NCI-H128 (cell line): ENCODE results near the gene HIRA.

ENCODE experiments used
- DNase-seq: peaks from one replicate; lab custom pipeline; 2025; ENCODE audit not compliant: unreplicated experiment; lab: John Stamatoyannopoulos, UW

HIRA gene

GRCh38 chr22:19358195-19358594, 73.3 kb downstream of the HIRA start:
- DNase-seq: no peak

GRCh38 chr22:19357270-19358105, 74.0 kb downstream of the HIRA start:
- no peak for DNase-seq

DNA sequence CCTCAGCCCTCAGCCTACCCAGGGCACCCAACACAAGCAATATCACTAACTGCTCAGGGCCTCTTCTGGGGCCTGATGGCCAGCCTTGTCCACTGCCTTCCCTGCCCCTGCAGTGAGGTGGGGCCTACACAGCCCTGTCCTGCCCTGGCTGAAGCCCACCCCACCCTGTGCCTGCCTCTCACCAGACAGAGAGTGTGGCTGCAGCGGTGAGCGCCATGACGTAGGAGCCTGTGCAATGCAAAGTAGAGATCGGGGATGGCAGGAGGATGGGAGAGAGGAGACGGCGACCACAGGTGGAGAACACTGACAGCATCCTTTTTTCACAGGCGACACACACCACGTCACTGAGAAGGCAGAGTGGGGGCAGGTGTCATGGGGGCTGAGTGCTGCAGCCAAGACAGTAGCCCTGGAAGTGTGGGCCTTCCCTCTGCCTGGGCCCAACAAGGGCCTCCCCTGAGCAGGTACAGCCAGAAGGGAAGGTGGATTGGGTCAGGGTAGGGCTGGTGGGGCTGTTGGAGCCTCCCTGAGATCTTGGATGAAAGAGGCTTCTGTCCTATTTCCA, 74.7 kb downstream of the HIRA start:
- DNase-seq: no peak

DNA sequence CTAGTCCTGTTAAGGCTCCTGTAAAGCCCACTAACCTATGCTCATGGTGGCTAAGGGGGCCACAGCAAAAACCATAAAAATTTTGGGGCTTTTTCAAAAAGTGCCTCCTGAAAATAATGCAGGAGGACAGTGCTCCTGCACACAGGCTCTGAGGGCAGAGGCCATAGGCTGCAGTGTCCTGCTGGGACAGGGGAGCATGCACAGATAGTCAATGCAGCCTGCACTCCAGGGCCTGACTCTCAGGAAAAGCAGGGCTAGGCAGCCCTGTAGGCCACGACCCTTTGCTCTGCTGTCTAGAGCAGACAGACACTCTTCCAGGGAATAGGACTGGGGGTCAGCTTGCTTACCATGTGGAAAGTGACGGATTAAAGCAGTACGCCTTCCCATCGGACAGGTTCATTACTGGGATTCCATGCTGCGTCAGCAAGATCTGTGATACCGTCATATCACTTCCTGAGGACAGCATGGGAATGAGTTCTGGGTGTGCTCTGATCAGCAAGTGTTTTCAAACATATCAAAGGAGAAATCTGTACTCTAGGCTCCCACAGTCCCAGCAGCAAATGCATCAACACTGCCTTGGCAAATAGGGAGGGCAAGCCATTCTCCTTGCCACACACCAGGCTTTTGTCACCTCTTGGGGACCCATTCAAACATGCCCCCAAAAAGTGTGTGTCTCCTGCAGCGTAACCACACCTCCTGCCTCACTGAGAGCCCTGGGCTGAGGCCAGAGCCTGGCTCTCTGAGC, 75.9 kb downstream of the HIRA start:
- no peak for DNase-seq

- no peak for DNase-seq
Measured at GRCh38 chr22:19354201-19354600, 77.3 kb downstream of the HIRA start.

DNA sequence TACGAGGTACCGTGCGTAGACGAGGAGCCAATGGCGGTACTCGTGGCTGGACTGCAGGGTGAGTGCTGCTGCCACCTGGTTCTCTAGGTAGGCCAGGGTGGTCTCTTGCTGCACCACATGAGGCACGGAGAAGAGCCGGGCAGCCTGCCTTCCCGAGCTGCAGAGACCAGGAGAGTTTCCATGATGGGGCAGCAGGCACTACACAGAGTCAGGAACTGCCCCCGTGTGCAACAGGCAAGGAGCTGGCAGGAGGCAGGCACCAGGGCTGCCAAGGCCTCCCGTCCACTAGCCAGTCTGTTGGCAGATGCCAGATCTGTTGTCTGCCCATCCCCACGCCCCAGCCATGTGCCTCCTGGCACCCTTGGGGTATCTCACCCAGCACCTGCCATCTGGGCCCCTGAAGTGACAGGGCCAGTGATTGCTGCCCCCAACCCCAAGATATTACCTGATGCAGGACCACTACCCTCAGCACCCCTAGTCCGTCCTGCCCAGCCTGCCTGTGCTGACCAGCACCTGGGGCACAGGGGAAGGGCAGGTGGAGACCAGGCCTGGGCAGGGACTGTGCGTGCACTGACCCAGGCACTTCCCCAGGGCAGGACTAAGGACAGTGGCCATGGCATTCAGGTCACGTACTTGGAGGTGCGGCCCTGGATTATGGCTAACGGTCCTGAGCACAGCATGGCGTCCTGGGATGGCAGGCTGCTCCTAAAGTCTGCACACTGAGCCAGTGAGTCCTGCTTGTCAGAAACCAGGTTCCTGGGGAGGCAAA, 78.0 kb downstream of the HIRA start:
- DNase-seq: no peak

DNA sequence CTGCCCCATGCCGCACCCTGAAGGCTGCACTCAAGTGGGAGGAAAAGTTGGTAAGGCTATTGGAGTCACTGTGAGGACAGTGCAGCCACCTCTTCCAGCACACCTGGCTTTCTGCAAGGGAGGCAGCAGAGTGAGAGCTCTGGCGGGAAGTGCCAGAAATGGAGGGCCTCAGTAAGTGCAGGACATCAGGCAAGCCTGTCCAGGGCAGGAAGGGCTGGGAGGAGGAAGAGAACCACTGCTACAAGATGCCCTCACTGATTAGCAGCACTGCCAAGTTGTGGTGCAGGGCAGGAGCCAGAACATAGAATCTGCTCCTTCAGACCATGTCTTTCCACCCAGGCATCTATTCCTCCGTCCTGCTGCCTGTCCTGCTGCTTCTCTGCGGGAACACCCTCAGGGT, 78.8 kb downstream of the HIRA start:
- no peak for DNase-seq

GRCh38 chr22:19352217-19352616, 79.3 kb downstream of the HIRA start:
- DNase-seq: no peak

DNA sequence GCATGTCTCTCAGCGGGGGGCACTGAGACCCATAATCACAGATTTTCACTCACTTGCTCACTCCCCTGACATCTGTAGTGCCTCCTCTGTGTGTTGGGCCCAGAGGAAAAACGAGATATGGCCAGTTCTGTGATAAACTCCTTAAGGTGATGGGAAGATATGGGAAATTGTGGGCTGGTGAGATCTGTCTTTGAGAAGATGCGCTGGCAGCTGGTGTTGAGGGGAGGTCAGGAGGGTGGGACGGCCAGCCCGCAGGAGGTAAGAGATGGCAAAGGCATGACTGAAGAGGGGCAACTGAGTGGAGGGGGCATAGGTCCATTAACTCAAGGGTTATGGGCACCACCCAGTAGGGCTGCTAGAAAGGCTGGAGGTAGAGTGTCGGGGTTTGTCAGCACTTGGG, 79.9 kb downstream of the HIRA start:
- DNase-seq: no peak

DNA sequence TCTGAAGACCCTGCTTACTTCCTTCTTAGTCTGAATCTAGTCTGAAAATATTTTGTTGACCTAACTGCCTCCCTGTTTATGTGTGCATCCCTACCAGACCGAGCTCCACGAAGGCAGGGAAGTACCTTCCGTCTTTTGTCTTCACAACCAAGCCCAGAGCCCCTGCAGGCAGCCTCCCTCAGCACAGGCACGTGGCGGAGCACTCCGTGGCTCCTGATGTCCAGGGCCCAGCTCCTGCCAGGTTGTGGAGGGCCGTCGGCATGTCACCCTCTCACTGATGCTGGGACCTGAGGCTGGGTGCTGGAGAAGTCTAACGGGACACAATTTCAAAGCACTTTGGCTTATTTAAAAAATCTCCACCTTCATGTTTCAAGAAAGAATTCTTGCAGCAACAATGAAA, 80.6 kb downstream of the HIRA start:
- no peak for DNase-seq

GRCh38 chr22:19350476-19350859, 81.1 kb downstream of the HIRA start:
- DNase-seq: no peak

GRCh38 chr22:19349778-19350475, 81.6 kb downstream of the HIRA start:
- no peak for DNase-seq

DNA sequence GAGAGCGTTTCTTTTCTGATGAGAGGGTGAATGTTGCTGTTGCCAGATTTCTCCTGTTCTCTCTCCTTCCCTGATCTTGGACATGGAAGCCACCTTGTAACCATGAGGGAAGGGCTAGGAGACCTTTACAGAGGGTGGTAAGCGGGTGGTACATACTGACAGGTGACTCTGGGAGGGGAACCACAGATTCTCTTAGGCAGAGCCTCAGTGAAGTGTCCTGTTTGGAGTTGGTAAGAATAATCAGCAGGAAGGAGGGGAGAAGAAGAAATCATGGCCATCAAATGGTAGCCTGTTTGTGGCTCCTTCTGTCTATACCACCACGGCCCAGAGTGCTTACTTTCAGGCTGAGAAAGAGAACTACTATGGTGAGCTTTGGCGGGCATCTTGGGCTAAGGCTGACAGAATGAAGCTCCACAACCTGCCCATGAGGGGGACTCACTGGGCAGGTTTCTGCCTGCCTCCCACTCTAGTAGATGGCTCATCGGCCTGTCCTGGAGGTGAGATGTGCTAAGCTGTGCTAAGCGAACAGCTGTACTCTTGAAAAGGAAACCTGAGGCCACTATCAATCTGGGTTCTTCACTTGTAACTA, 84.8 kb downstream of the HIRA start:
- no peak for DNase-seq

- DNase-seq: no peak
Measured at GRCh38 chr22:19344420-19344819, 87.1 kb downstream of the HIRA start.

GRCh38 chr22:19343470-19343869, 88.1 kb downstream of the HIRA start:
- DNase-seq: no peak

GRCh38 chr22:19341500-19341899, 90.0 kb downstream of the HIRA start:
- DNase-seq: no peak

GRCh38 chr22:19337137-19337536, 94.4 kb downstream of the HIRA start:
- no peak for DNase-seq

DNA sequence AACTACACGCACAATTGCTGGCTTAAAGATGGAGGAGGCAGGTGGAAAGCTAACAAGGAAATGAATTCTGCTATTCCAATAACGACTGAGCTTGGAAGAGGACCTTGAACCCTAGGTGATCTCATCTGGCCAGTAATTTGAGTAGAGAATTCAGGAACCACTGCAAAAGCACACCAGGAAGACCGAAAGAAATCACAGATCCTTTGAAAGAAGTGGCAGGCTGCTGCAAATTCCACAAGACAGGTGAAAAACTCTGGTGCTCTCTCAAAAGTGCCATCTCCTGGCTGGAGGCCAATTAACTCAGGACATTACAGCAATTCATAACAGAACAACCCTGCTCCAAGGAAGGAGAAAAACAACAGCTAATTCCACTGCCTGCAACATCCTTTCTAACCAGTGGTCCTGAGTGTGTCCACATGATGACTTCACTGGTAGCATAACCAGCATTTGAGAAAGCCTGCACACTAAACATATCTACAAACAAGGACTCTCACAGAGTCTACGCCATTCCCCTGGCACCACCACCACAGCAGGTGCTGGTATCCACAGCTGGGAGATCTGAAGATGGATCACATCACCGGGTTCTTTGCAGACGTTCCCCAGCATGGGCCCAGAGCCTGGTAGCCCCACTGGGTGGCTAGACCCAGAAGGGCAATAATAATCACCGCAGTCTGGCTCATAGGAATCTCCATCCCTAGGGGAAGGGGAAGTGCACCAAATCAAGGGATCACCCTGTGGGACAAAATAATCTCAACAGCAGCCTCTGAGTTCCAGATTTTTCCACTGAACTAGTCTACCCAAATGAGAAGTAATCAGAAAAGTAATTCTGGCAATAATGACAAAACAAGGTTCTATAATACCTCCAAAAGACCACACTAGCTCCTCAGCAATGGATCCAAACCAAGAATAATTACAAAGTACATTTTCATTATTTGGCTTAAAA, 95.1 kb downstream of the HIRA start:
- no peak for DNase-seq

GRCh38 chr22:19331975-19332374, 99.6 kb downstream of the HIRA start:
- DNase-seq: no peak
